ENCODE results near the gene TMCC1. TPM values are rescaled to one million over a fixed set of nuclear protein-coding genes. Genes with fewer than 3 reads are reported as not detected.

Gene TMCC1
- total and polyA plus RNA-seq, 4 experiments from 2014 or later = 5.1 to 39.3 (median 21.3) TPM

- Mint-ChIP-seq H3K36me3 (peaks cover 0 to 16% of the 10 kb centered on the region in 2 donors), H3K4me1 (peaks cover 5 to 20% (median 13%) of the 10 kb centered on the region in 4 donors), H3K4me3 (no peak overlapping the region), H3K27ac (no peak overlapping the region), H3K27me3 (no peaks in the 10 kb centered on the region), H3K9me3 (no peaks in the 10 kb centered on the region)
- Histone ChIP-seq H3K27me3 (ENCODE audit: insufficient read depth, low read length) (no peaks in the 10 kb centered on the region), H3K36me3 (ENCODE audit: insufficient read depth, low read length) (no peaks in the 10 kb centered on the region), H3K27ac (ENCODE audit: low read depth, low read length) (no peak overlapping the region), H3K9me3 (ENCODE audit: control insufficient read depth in 1 of 2, low read length in 2 of 2) (no peaks in the 10 kb centered on the region), H3K4me1 (ENCODE audit: insufficient read depth, low read length) (no peaks in the 10 kb centered on the region), H3K4me3 (ENCODE audit: low read length in 2 of 2) (no peak overlapping the region)
- CTCF ChIA-PET (ENCODE audit: partially characterized antibody) = interaction anchor here (1.1 to 1.8 kb wide), 2 partner anchors 12 to 16 kb away, joined by 3 to 6 read pairs; no protein-coding TSS in a partner anchor
- no peak for DNase-seq
- intact Hi-C loops (cut with micrococcal nuclease) = no loop called here
- POLR2A ChIA-PET (ENCODE audit: partially characterized antibody) = no interaction called here
Observed at GRCh38 chr3:129663045-129663446, 230.5 kb downstream of the TMCC1 start.

GRCh38 chr3:129662191-129662608 is 231.3 kb downstream of the TMCC1 start:
- ChIA-PET POLR2A (ENCODE audit: partially characterized antibody) (no interaction called here), CTCF (ENCODE audit: partially characterized antibody) (interaction anchor here (1.1 to 1.8 kb wide), 2 partner anchors 13 to 16 kb away, joined by 3 to 6 read pairs; no protein-coding TSS in a partner anchor)
- peaks cover 0 to 9% of the 10 kb centered on the region in 2 donors for H3K36me3 Mint-ChIP-seq

GRCh38 chr3:129661766-129662165 is 231.7 kb downstream of the TMCC1 start:
- Histone ChIP-seq H3K4me1 (ENCODE audit: insufficient read depth, low read length) (no peaks in the 10 kb centered on the region), H3K27me3 (ENCODE audit: insufficient read depth, low read length) (no peaks in the 10 kb centered on the region), H3K4me3 (ENCODE audit: low read length in 2 of 2) (no peak overlapping the region), H3K27ac (ENCODE audit: low read depth, low read length) (no peak overlapping the region), H3K36me3 (ENCODE audit: insufficient read depth, low read length) (no peaks in the 10 kb centered on the region), H3K9me3 (ENCODE audit: control insufficient read depth in 1 of 2, low read length in 2 of 2) (no peaks in the 10 kb centered on the region)
- intact Hi-C loops (cut with micrococcal nuclease) = no loop called here
- H3K4me3 Mint-ChIP-seq = no peak overlapping the region
- no peaks in the 10 kb centered on the region for H3K27me3 Mint-ChIP-seq
- H3K27ac Mint-ChIP-seq = no peak overlapping the region
- no peak for DNase-seq
- CTCF ChIA-PET (ENCODE audit: partially characterized antibody) = no interaction called here
- H3K9me3 Mint-ChIP-seq = no peaks in the 10 kb centered on the region
- peaks cover 6 to 18% (median 15%) of the 10 kb centered on the region in 4 donors for H3K4me1 Mint-ChIP-seq
- peaks cover 0 to 9% of the 10 kb centered on the region in 2 donors for H3K36me3 Mint-ChIP-seq
- POLR2A ChIA-PET (ENCODE audit: partially characterized antibody) = no interaction called here

More at GRCh38 chr3:129662191-129662608, 231.3 kb downstream of the TMCC1 start:
- H3K4me3 ChIP-seq (ENCODE audit: low read length in 2 of 2) = no peak overlapping the region
- intact Hi-C loops (cut with micrococcal nuclease) = no loop called here
- no peaks in the 10 kb centered on the region for H3K27me3 ChIP-seq (ENCODE audit: insufficient read depth, low read length)
- no peaks in the 10 kb centered on the region for H3K9me3 ChIP-seq (ENCODE audit: control insufficient read depth in 1 of 2, low read length in 2 of 2)
- H3K4me3 Mint-ChIP-seq = no peak overlapping the region
- peaks cover 6 to 18% (median 15%) of the 10 kb centered on the region in 4 donors for H3K4me1 Mint-ChIP-seq
- DNase-seq = no peak
- H3K4me1 ChIP-seq (ENCODE audit: insufficient read depth, low read length) = no peaks in the 10 kb centered on the region
- H3K27ac ChIP-seq (ENCODE audit: low read depth, low read length) = no peak overlapping the region
- no peaks in the 10 kb centered on the region for H3K36me3 ChIP-seq (ENCODE audit: insufficient read depth, low read length)
- no peaks in the 10 kb centered on the region for H3K27me3 Mint-ChIP-seq
- no peaks in the 10 kb centered on the region for H3K9me3 Mint-ChIP-seq
- H3K27ac Mint-ChIP-seq = peak overlapping the region in 1 of 7 donors; percentile 36

DNA sequence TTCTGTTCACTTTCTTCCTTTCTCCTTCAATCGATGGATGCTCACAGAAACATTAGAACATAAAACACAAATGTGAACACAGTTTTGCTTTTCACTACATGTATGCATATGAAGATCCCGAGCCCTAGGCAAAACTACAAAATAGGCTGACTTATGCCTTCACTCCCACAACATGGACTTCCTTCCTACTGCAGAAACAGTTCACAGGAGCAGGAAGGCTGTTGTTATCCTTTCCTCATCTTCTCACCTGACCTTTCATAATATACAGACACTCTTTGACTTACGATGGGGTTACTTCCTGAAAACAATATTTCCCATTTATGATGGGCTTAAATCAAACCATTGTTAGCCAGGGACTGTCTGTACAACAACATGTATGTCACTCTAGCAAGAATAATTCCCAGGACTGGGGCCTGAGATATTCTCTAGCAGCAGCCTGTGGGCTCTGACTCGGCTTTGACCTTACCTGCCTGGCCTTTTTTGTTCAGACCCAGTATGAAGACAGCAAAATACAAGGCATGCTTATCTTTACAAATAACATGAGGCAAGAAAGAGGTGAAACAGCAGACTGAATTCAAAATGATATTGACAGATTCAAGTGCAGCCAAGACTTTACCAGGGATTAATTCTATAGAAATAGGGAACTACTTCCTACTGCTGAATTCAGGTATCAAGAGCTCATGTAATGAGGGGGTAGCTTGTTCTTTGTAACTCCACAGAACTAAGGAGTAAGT is 235.2 kb downstream of the TMCC1 start:
- no peaks in the 10 kb centered on the region for H3K27me3 Mint-ChIP-seq
- no peaks in the 10 kb centered on the region for H3K4me1 ChIP-seq (ENCODE audit: insufficient read depth, low read length)
- CTCF ChIA-PET (ENCODE audit: partially characterized antibody) = interaction anchor here (1.7 kb wide), 1 partner anchor 9 kb away, joined by 10 read pairs; no protein-coding TSS in a partner anchor
- H3K4me3 ChIP-seq (ENCODE audit: low read length in 2 of 2) = no peak overlapping the region
- POLR2A ChIA-PET (ENCODE audit: partially characterized antibody) = no interaction called here
- peaks cover 6 to 18% (median 11%) of the 10 kb centered on the region in 4 donors for H3K4me1 Mint-ChIP-seq
- H3K27me3 ChIP-seq (ENCODE audit: insufficient read depth, low read length) = no peaks in the 10 kb centered on the region
- H3K36me3 ChIP-seq (ENCODE audit: insufficient read depth, low read length) = no peaks in the 10 kb centered on the region
- intact Hi-C loops (cut with micrococcal nuclease) = no loop called here
- peaks cover 8 to 10% of the 10 kb centered on the region in 2 donors for H3K36me3 Mint-ChIP-seq
- H3K27ac ChIP-seq (ENCODE audit: low read depth, low read length) = no peak overlapping the region
- H3K27ac Mint-ChIP-seq = peak overlapping the region in 2 of 7 donors; percentile 8 to 14
- no peak for DNase-seq
- no peak overlapping the region for H3K4me3 Mint-ChIP-seq
- H3K9me3 ChIP-seq (ENCODE audit: control insufficient read depth in 1 of 2, low read length in 2 of 2) = no peaks in the 10 kb centered on the region
- H3K9me3 Mint-ChIP-seq = no peaks in the 10 kb centered on the region

DNA sequence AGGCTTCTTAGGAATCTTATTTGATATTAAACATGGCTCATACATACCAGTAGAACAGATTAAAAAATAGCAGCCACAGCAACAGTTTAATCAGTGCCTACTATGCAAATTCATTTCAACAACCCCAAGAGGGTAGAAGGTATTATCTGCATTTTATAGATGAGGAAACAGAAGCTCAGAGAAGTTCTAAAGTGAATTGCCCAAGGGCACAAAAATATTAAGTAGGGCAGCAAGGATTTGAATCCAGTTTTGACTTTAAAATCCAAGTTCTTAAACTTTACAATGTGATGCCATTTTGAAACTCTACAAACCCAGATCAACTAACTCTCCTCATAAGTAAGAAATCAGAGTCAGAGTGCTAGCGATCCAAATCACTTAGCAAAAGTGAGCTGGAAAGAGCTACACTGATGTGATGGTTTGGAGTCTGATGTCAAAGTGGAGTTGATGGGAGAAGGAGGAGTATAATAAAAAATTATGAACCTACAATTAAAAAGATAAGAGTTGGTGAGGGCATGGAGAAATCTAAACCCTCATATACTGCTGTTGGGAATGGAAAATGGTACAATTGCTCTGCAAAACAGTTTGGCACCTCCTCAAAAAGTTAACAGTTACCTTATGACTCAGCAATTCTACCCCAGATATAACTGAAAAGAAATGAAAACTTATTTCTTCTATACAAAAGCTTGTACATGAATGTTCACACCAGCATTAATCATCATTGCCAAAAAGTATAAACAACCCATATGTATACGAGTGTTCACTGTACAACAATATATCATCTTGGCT is 236.1 kb downstream of the TMCC1 start:
- Histone ChIP-seq H3K4me3 (ENCODE audit: low read length in 2 of 2) (no peak overlapping the region), H3K4me1 (ENCODE audit: insufficient read depth, low read length) (no peaks in the 10 kb centered on the region), H3K36me3 (ENCODE audit: insufficient read depth, low read length) (no peaks in the 10 kb centered on the region), H3K9me3 (ENCODE audit: control insufficient read depth in 1 of 2, low read length in 2 of 2) (no peaks in the 10 kb centered on the region), H3K27ac (ENCODE audit: low read depth, low read length) (no peak overlapping the region), H3K27me3 (ENCODE audit: insufficient read depth, low read length) (no peaks in the 10 kb centered on the region)
- Mint-ChIP-seq H3K4me3 (no peak overlapping the region), H3K27ac (no peak overlapping the region), H3K4me1 (peaks cover 6 to 15% (median 10%) of the 10 kb centered on the region in 4 donors), H3K36me3 (peaks cover 10 to 12% of the 10 kb centered on the region in 2 donors), H3K27me3 (no peaks in the 10 kb centered on the region), H3K9me3 (no peaks in the 10 kb centered on the region)
- POLR2A ChIA-PET (ENCODE audit: partially characterized antibody) = interaction anchor here (0.6 kb wide), 1 partner anchor 272 kb away, joined by 4 read pairs; no protein-coding TSS in a partner anchor
- intact Hi-C loops (cut with micrococcal nuclease) = no loop called here
- CTCF ChIA-PET (ENCODE audit: partially characterized antibody) = no interaction called here
- no peak for DNase-seq

- Mint-ChIP-seq H3K4me3 (no peak overlapping the region), H3K36me3 (peaks cover 14 to 17% of the 10 kb centered on the region in 2 donors), H3K9me3 (no peaks in the 10 kb centered on the region), H3K27me3 (no peaks in the 10 kb centered on the region), H3K27ac (no peak overlapping the region), H3K4me1 (peaks cover 6 to 15% (median 10%) of the 10 kb centered on the region in 4 donors)
- Histone ChIP-seq H3K4me1 (ENCODE audit: insufficient read depth, low read length) (no peaks in the 10 kb centered on the region), H3K9me3 (ENCODE audit: control insufficient read depth in 1 of 2, low read length in 2 of 2) (no peaks in the 10 kb centered on the region), H3K4me3 (ENCODE audit: low read length in 2 of 2) (no peak overlapping the region), H3K27me3 (ENCODE audit: insufficient read depth, low read length) (no peaks in the 10 kb centered on the region), H3K36me3 (ENCODE audit: insufficient read depth, low read length) (no peaks in the 10 kb centered on the region), H3K27ac (ENCODE audit: low read depth, low read length) (no peak overlapping the region)
- POLR2A ChIA-PET (ENCODE audit: partially characterized antibody) = no interaction called here
- CTCF ChIA-PET (ENCODE audit: partially characterized antibody) = no interaction called here
- DNase-seq = no peak
- intact Hi-C loops (cut with micrococcal nuclease) = no loop called here
Observed at GRCh38 chr3:129656659-129657247, 236.8 kb downstream of the TMCC1 start.

GRCh38 chr3:129655291-129655700 is 238.2 kb downstream of the TMCC1 start:
- ChIA-PET POLR2A (ENCODE audit: partially characterized antibody) (interaction anchor here (1.2 kb wide), 1 partner anchor 170 kb away, joined by 3 read pairs; no protein-coding TSS in a partner anchor), CTCF (ENCODE audit: partially characterized antibody) (interaction anchor here (2.0 kb wide), 1 partner anchor 9 kb away, joined by 5 read pairs; no protein-coding TSS in a partner anchor)
- H3K4me3 Mint-ChIP-seq = no peak overlapping the region

More at GRCh38 chr3:129655291-129655700, 238.2 kb downstream of the TMCC1 start:
- Histone ChIP-seq H3K4me1 (ENCODE audit: insufficient read depth, low read length) (no peaks in the 10 kb centered on the region), H3K36me3 (ENCODE audit: insufficient read depth, low read length) (no peaks in the 10 kb centered on the region), H3K27me3 (ENCODE audit: insufficient read depth, low read length) (no peaks in the 10 kb centered on the region), H3K27ac (ENCODE audit: low read depth, low read length) (no peak overlapping the region), H3K4me3 (ENCODE audit: low read length in 2 of 2) (no peak overlapping the region), H3K9me3 (ENCODE audit: control insufficient read depth in 1 of 2, low read length in 2 of 2) (no peaks in the 10 kb centered on the region)
- no peak for DNase-seq
- intact Hi-C loops (cut with micrococcal nuclease) = no loop called here
- peaks cover 15 to 21% of the 10 kb centered on the region in 2 donors for H3K36me3 Mint-ChIP-seq
- peak overlapping the region in 1 of 7 donors; percentile 5 for H3K27ac Mint-ChIP-seq
- H3K4me1 Mint-ChIP-seq = peaks cover 6 to 16% (median 9%) of the 10 kb centered on the region in 4 donors
- H3K9me3 Mint-ChIP-seq = no peaks in the 10 kb centered on the region
- H3K27me3 Mint-ChIP-seq = no peaks in the 10 kb centered on the region
